HG03103 (cell line): ENCODE results near the gene CD300H.
"Not testable (repeated sequence)": the region's sequence is repeated elsewhere in the genome, so short reads cannot be mapped to it uniquely, and the experiment has no call there.

ENCODE experiments used
- ATAC-seq: cut with Tn5 transposase; IDR thresholded peaks from one replicate; pipeline ENCODE4 v1.9.1; 2021; ENCODE audit warnings: low read depth; ENCODE audit not compliant: unreplicated experiment

Gene CD300H

GRCh38 chr17:74591503-74591902 is 24.2 kb upstream of the CD300H start:
- no peak for ATAC-seq

- no peak for ATAC-seq
Observed at GRCh38 chr17:74585711-74586110, 18.4 kb upstream of the CD300H start.

GRCh38 chr17:74584292-74585060 is 17.2 kb upstream of the CD300H start:
- no peak for ATAC-seq

- no peak for ATAC-seq
Observed at GRCh38 chr17:74582633-74583032, 15.3 kb upstream of the CD300H start.

GRCh38 chr17:74579900-74580299 is 12.6 kb upstream of the CD300H start:
- no peak for ATAC-seq

- ATAC-seq, result no peak
Observed at GRCh38 chr17:74578979-74579378, 11.7 kb upstream of the CD300H start.

- no peak for ATAC-seq
Observed at GRCh38 chr17:74574489-74575142, 7.3 kb upstream of the CD300H start.

- not testable (repeated sequence) for ATAC-seq
Observed at GRCh38 chr17:74573635-74574034, 6.3 kb upstream of the CD300H start.

GRCh38 chr17:74573169-74573568 is 5.9 kb upstream of the CD300H start:
- ATAC-seq, result no peak

- no peak for ATAC-seq
Observed at GRCh38 chr17:74571621-74572270, 4.4 kb upstream of the CD300H start.

- no peak for ATAC-seq
Observed at GRCh38 chr17:74569020-74570003, 2.0 kb upstream of the CD300H start.

GRCh38 chr17:74568106-74568873 is 981 bp upstream of the CD300H start:
- ATAC-seq, result no peak

GRCh38 chr17:74566132-74566753 is 1.1 kb downstream of the CD300H start:
- no peak for ATAC-seq

GRCh38 chr17:74565126-74565525 is 2.2 kb downstream of the CD300H start:
- ATAC-seq, result no peak

- no peak for ATAC-seq
Observed at GRCh38 chr17:74563358-74563757, 4.0 kb downstream of the CD300H start.

GRCh38 chr17:74561586-74561985 is 5.7 kb downstream of the CD300H start:
- no peak for ATAC-seq

- no peak for ATAC-seq
Observed at GRCh38 chr17:74558882-74559519, 8.3 kb downstream of the CD300H start.

- not testable (repeated sequence) for ATAC-seq
Observed at GRCh38 chr17:74558402-74558801, 8.9 kb downstream of the CD300H start.

- ATAC-seq, result no peak
Observed at GRCh38 chr17:74555427-74555940, 11.8 kb downstream of the CD300H start.
